GM12801 (cell line): ENCODE results near the gene ECHDC3.

Experiments used
- CTCF ChIP-seq: IDR thresholded peaks from one replicate; pipeline ENCODE4 v1.5.1; 2011; ENCODE audit warnings: control low read depth; ENCODE audit not compliant: insufficient read length; ENCODE audit errors: extremely low read depth

The ECHDC3 gene

GRCh38 chr10:11810973-11811372 is 68.8 kb downstream of the ECHDC3 start:
- no peak for TF ChIP-seq CTCF

GRCh38 chr10:11813177-11813576 is 71.0 kb downstream of the ECHDC3 start:
- TF ChIP-seq CTCF: no peak
